Measurements from ENCODE around the gene DOCK2.

- TF ChIP-seq CHD2 (IDR thresholded peaks at IDR 0.05; ENCODE audit: low read length, partially characterized antibody) (no peak), CTCF (IDR thresholded peaks at IDR 0.05) (no peak), HOXB5 (CRISPR knock-in tag; IDR thresholded peaks at IDR 0.05) (no peak), POLR2A (IDR thresholded peaks at IDR 0.05; ENCODE audit: low read length) (no peak), SMC3 (IDR thresholded peaks at IDR 0.05) (no peak), POLR2AphosphoS2 (conservative IDR thresholded peaks at IDR 0.05; ENCODE audit: low read length) (no peak)
These were observed 237.5 kb downstream of the DOCK2 start for GRCh38 chr5:169874621-169875020.

Measured in A549 (cell line).